Measurements from ENCODE around the gene RHCE.
"Not testable (repeated sequence)": the region's sequence is repeated elsewhere in the genome, so short reads cannot be mapped to it uniquely, and the experiment has no call there.

The RHCE gene

DNA sequence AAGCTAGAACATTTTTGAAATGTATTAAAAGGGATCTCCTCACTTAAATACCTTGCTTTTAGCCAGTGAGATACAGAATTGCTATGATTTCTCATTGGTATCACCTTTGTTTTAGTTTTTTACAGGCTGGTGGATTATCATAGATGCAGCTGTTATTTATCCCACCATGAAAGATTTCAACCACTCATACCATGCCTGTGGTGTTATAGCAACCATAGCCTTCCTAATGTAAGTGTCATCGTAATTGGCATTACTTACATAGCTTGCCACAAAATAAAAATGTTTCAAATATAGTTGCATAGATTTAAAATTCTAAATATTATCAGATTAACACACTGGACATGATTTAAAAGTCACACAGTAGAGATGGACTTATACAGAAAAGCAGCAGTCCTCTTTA is 77.8 kb downstream of the RHCE start:
- DNase-seq (ENCODE audit: low read depth in 2 of 2): no peak

DNA sequence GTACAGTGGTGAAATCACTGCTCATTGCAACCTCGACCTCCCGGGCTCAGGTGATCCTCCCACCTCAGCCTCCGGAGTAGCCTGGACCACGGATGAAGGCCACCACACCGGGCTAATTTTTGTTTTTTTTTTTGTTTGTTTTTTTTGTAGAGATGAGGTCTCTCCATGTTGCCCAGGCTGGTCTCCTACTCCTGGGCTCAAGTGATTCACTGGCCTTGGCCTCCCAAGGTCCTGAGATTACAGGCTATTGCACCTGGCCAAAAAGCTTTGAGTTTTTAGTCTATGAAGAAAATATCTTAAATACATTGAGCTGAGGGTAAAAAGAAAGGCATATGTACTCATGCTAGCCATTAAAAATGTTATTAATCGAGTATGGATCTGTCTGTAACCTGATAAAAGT is 78.9 kb downstream of the RHCE start:
- no peak for DNase-seq (ENCODE audit: low read depth in 2 of 2)

DNA sequence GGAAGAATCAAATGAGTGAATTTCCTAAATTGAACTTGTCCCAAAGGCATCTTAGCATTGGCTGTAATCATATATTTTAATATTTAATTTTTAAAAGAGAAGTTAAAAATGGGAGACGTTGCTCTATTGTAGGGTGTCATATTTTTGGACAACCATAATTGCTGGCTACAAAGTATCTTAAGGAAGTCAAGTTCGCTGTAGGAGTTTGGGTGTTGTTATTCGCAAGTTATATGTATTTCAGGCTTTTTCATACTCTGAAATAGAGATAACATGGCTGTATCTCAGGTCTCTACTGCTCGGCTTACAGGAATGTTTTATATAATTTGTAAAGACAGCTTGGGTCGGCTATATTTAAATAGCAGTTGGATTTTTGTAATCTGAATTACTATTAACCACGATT is 81.6 kb downstream of the RHCE start:
- no peak for DNase-seq (ENCODE audit: low read depth in 2 of 2)

DNA sequence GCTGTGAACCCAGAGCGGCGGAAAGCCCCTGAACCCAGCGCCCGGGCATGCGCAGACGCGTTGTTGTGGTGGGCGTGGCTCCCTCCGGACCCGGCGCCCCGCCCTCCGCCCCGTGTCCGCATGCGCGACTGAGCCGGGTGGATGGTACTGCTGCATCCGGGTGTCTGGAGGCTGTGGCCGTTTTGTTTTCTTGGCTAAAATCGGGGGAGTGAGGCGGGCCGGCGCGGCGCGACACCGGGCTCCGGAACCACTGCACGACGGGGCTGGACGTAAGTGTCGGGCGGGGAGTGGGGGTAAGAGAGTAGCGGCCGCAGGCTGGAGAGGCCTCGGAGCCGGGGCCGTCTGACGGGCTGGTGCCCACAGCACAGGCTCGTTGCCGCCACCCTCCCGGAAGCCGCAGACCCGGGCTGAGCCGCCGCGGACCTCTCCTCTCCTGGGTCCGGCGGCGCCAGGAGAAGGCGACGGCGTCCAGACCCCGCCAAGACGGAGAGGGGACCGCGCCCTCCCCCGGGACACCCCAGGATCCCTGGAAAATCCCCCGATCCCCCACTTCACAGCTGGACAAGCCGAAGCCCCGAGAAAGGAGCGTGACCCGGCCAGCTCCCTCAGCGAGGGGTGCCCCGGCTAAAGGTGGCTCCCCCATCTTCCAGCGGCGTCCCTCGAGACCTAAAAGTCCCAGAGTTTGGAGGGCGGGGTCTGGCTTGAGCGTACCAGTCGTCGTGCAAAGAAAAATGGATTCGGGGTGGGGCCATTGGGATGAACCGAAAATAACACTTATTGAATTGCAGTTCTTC is 82.2 kb downstream of the RHCE start, which contains the start of gene TMEM50A:
Gene TMEM50A, plus strand, starts transcription at position 147 of the 794 bp plus-strand sequence. CDS start 2,153 bp downstream, outside the sequence.
- peak; percentile 84 to 87 for DNase-seq (ENCODE audit: low read depth in 2 of 2)

DNA sequence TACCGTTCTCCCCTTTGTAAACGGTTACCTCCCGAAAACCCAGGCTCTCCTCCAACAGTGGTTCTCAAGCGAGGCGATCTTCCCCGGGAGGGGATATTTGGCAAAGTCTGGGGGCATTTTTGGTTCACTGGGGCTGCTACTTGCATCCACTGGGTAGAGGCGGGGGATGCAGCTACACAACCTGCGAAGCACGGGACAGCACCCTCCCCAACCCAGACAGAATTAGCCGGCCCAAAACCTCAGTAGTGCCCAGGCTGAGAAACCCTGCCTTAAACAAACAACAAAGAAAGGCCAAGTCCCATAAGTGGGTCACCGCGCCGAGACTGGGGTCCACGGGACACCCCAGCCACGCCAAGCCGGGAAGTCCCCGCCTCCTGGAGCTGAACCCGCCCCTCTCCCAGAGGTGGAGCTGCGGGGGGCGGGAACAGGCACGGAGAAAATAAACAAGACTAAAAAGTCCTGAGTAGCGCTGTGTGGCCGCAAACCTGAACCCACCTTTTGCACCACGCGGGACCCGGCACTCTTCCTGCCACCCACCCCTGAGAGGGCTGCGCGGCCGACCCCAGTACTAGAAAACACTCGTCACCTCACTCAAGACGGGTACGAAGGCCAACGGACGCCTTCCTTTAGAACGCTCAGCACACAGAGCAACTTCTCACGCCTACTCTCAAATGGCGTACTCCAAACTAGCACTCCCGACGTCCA is 83.0 kb downstream of the RHCE start:
- not testable (repeated sequence) for DNase-seq (ENCODE audit: low read depth in 2 of 2)

DNA sequence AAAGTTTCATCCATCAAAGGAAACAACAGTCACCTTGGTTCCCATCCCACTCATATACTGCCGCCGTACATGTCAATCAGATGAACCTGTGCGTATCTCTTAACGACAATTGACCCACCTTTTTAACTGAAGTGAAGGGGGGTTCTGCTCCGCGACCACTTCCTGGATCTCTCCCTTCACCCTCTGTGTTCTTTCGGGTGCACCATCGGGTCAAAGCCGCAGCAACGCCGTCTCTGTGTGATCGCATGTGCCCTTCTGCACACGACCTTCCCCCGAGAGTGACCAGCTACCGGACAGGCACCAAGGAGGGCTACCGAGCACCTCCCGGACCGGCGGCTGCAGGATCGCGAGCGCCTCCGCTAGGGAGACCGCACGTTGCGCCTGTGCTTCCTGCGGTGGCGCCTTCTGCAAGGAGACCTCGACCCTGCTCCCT is 83.7 kb downstream of the RHCE start:
- DNase-seq (ENCODE audit: low read depth in 2 of 2): not testable (repeated sequence)

DNA sequence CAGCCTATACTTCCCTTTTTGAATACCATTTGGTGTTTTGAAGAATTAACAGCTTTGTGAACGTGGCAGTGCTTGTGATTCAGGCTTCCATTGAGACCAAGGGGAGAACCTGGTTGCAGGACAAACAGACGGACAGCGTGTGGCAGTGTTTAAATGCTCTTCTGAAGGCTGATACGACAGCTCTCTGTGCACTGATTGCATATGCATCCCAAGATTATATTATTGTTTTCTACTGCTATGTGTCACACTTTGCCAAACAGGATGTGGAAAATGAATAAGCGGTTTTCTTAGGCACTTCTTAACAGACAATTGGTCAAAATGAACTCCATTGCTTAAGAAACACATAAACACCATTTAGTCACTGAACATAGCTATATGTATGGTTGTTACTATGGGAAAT is 90.7 kb downstream of the RHCE start:
- not testable (repeated sequence) for DNase-seq (ENCODE audit: low read depth in 2 of 2)

DNA sequence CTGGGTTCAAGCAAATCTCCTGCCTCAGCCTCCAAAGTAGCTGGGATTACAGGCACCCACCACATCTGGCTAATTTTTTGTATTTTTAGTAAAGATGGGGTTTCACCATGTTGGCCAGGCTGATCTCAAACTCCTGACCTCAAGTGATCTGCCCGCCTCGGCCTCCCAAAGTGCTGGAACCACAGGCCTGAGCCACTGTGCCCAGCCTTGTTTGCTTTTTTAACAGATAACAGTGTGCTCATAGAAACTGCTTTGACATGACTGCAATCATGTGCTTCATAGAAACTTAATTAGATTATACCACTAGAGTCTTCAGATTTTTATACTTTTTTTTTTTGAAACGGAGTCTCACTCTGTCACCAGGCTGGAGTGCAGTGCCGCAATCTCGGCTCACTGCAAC is 91.3 kb downstream of the RHCE start:
- not testable (repeated sequence) for DNase-seq (ENCODE audit: low read depth in 2 of 2)

DNA sequence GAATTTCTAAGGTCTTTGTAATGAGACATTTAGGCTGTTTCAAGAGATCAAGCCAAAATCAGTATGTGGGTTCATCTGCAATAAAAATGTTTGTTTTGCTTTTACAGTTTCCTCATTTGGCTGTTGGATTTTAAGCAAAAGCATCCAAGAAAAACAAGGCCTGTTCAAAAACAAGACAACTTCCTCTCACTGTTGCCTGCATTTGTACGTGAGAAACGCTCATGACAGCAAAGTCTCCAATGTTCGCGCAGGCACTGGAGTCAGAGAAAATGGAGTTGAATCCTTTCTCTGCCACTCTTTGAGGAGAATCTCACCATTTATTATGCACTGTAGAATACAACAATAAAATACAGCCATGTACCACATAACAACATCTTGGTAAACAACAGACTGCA is 91.8 kb downstream of the RHCE start:
- not testable (repeated sequence) for DNase-seq (ENCODE audit: low read depth in 2 of 2)

DNA sequence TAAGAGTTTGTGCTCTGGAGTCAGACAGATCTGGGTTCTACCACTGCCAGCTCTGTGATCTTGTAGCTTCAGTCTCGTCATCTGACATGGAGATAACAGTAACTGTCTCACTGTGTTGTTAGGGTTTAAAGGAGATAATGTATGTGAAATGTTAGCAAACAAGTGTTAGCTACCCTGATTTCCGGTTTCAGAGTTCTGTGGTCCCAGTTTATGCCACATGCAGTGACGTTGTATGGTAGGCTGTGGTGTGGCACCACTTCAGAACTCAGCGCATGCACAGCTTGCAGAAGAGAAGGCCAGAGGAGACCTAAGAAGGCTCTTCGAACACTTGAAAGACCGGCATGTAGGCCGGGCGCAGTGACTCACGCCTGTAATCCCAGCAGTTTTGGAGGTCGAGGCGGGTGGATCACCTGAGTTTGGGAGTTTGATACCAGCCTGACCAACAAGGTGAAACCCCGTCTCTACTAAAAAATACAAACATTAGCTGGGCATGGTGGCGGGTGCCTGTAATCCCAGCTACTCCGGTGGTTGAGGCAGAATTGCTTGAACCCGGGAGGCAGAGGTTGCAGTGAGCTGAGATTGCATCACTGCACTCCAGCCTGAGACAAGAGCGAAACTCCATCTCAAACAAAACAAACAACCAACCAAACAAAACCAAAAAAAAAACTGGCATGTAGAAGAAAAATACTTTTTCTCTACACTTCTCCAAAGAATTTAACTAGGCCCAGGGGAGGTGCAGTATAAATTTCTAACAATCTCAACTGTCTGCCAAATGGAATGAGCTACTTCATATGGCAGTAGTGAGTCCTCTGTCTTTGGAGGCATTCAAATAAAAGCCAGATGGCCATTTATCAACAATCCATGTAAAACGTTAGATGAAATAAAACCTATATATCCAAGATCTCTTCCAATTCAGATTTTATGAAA is 92.5 kb downstream of the RHCE start:
- DNase-seq (ENCODE audit: low read depth in 2 of 2): not testable (repeated sequence)

DNA sequence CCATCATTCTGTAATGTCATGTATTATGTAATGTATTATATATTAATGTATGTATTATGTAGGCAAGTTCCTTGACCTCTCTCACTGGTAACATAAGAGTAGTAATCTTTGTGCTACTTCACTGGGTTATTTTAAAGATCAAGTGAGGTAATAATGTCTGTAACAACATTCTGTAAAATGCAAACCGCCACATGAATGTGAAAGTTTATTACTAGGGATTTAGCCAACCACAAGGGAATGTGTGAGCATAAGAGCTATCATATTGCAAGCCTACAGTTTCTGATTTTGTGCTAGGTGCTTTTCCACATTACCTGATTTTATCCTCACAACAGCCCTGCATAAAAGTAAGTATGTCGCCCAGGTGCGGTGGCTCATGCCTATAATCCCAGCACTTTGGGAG is 96.2 kb downstream of the RHCE start:
- not testable (repeated sequence) for DNase-seq (ENCODE audit: low read depth in 2 of 2)

DNA sequence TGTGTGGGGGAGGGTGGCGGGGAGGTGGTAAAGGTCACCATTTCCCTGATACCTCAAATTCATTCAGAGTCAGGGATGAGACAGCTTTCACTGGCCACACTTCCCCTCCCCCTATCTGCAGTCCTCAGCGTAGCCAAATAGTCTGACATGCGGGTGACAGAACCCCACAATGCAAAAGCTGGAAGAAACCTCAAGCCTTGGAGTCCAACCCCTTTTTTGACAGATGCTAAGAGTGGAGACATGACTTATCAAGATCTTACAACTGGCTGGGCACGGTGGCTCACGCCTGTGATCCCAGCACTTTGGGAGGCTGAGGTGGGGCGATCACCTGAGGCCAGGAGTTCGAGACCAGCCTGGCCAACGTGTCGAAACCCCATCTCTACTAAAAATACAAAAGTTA is 98.5 kb downstream of the RHCE start:
- DNase-seq (ENCODE audit: low read depth in 2 of 2): not testable (repeated sequence)

DNA sequence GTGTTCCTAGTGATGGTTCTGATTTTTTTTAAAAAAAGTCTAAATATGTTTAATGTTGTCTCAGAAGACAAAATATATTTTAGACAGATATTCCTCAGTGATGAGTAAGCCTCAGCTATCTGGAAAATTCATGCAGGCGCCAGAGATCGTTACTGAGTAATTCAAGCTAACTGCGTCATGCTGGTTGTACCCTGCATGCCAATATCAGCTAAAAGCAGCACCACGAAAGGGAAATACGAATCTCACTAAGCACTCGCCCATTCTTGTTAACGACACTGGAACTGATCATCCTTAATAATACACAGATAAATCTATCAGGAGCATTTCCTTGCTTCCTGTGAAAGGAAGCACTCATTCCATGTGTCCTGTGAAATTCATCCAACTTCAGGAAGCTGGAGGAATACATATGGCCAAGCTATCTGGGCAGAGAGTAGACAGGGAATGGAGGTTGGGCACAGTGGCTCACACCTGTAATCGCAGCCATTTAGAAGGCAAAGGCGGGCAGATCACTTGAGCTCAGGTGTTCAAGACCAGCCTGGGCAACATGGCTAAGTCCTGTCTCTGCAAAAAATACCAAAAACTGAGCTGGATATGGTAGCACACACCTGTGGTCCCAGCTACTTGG is 100.2 kb downstream of the RHCE start:
- DNase-seq (ENCODE audit: low read depth in 2 of 2): not testable (repeated sequence)

DNA sequence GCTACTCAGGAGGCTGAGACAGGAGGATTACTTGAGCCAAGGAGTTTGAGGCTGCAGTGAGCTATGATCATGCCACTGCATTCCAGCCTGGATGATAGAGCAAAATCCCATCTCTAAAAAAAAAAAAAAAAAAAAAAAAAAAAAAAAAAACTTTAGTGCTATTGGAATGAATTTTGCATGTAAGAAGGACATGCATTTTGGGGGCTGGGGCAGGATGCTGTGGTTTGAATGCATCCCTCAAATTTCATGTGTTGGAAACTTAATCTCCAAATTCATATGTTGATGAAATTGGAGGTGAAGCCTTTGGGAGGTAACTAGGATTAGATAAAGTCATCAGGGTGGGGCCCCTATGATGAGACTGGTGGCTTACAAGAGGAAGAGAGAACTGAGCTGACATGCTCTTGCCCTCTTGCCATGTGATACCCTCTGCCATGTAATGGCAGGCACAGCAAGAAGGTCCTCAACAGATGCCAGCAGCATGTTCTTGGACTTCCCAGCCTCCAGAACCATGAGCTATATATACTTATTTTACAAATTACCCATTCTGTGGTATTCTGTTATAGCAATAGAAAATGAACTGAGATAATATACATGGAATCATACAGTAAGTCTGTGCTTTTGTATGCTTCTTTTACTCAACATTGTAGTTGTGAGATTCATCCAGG is 107.7 kb downstream of the RHCE start:
- DNase-seq (ENCODE audit: low read depth in 2 of 2): not testable (repeated sequence)

Measured in stimulated activated CD4-positive, alpha-beta T cell treated with anti-CD3 and anti-CD28 coated beads, Interleukin-4, amount 100 ng/mL, for 48 hours (primary cell).